Astrocyte (in vitro differentiated cells and primary cell): ENCODE results near the gene EVA1B. TPM values are rescaled to one million over a fixed set of nuclear protein-coding genes. Genes with fewer than 3 reads are reported as not detected.
A peak's percentile ranks its signal among the peaks of the same experiment; 100 is the strongest.

Experiments used
- DNase-seq: peaks from one replicate; pipeline ENCODE4 v3.0.0-alpha.2; 2010; ENCODE audit warnings: low read depth
- FAIRE-seq: peaks from 2 replicates; lab custom pipeline; 2011; peaks lifted over from hg19 to GRCh38; lab: Jason Lieb, UNC
- H2AFZ ChIP-seq: 2 replicates; pipeline ENCODE4 v1.6.0; 2012; ENCODE audit warnings: low read depth, low read length, inconsistent platforms
- H3K27ac ChIP-seq: 2 replicates; pipeline ENCODE4 v1.5.1; 2011; ENCODE audit warnings: low read depth, low read length, inconsistent platforms
- H3K27me3 ChIP-seq: 2 replicates; pipeline ENCODE4 v1.6.0; 2011; ENCODE audit warnings: low read length, inconsistent platforms; ENCODE audit not compliant: insufficient read depth
- H3K36me3 ChIP-seq: 2 replicates; pipeline ENCODE4 v1.5.1; 2011; ENCODE audit warnings: low read length, inconsistent platforms; ENCODE audit not compliant: insufficient read depth
- H3K4me1 ChIP-seq: 2 replicates; pipeline ENCODE4 v1.5.1; 2011; ENCODE audit warnings: low read length, inconsistent platforms; ENCODE audit not compliant: insufficient read depth
- H3K4me2 ChIP-seq: 2 replicates; pipeline ENCODE4 v1.6.0; 2012; ENCODE audit warnings: low read length, inconsistent platforms
- H3K4me3 ChIP-seq: 2 replicates; pipeline ENCODE4 v1.5.1; 2011; ENCODE audit warnings: low read depth, mild to moderate bottlenecking, low read length, inconsistent platforms; ENCODE audit not compliant: insufficient read depth
- H3K79me2 ChIP-seq: 2 replicates; pipeline ENCODE4 v1.6.0; 2012; ENCODE audit warnings: mild to moderate bottlenecking, low read length, inconsistent platforms; ENCODE audit not compliant: insufficient read depth
- H3K9ac ChIP-seq: 2 replicates; pipeline ENCODE4 v1.6.0; 2012; ENCODE audit warnings: mild to moderate bottlenecking, low read length, inconsistent platforms
- H3K9me3 ChIP-seq: 2 replicates; pipeline ENCODE4 v1.5.1; 2012; ENCODE audit warnings: low read depth, mild to moderate bottlenecking, low read length, inconsistent platforms; ENCODE audit not compliant: insufficient read depth
- H4K20me1 ChIP-seq: 2 replicates; pipeline ENCODE4 v1.6.0; 2012; ENCODE audit warnings: low read length, inconsistent platforms; ENCODE audit not compliant: insufficient read depth
- H3K27ac Mint-ChIP-seq: one replicate; pipeline ENCODE4 v1.8.0; 2021; ENCODE audit warnings: mild to moderate bottlenecking, mixed read lengths; ENCODE audit not compliant: unreplicated experiment
- H3K27me3 Mint-ChIP-seq: one replicate; pipeline ENCODE4 v1.8.0; 2021; ENCODE audit warnings: low read depth, mixed read lengths; ENCODE audit not compliant: unreplicated experiment
- H3K36me3 Mint-ChIP-seq: one replicate; pipeline ENCODE4 v1.8.0; 2021; ENCODE audit warnings: low read depth, mixed read lengths; ENCODE audit not compliant: unreplicated experiment
- H3K4me1 Mint-ChIP-seq: one replicate; pipeline ENCODE4 v1.8.0; 2021; ENCODE audit warnings: low read depth, mixed read lengths; ENCODE audit not compliant: unreplicated experiment
- H3K4me3 Mint-ChIP-seq: one replicate; pipeline ENCODE4 v1.8.0; 2021; ENCODE audit warnings: mild to moderate bottlenecking, moderate library complexity, mixed read lengths; ENCODE audit not compliant: unreplicated experiment
- H3K9me3 Mint-ChIP-seq: one replicate; pipeline ENCODE4 v1.8.0; 2021; ENCODE audit warnings: mild to moderate bottlenecking, mixed read lengths; ENCODE audit not compliant: unreplicated experiment
- EZH2 ChIP-seq: IDR thresholded peaks from 2 replicates; pipeline ENCODE4 v1.6.1; 2012; ENCODE audit warnings: mild to moderate bottlenecking, low read length, inconsistent platforms; ENCODE audit not compliant: insufficient read depth
- total RNA-seq: library from RNA; stranded (reverse); gene quantifications from 2 replicates; pipeline ENCODE4 v1.2.1, GENCODE V29; 2021
- TF ChIP-seq, protein P1 (sequence below): IDR thresholded peaks from 2 replicates; pipeline ENCODE4 v1.5.1; 2011; ENCODE audit warnings: low read depth, mild to moderate bottlenecking, inconsistent platforms, low read length, moderate library complexity; ENCODE audit not compliant: insufficient read depth

Gene EVA1B
- total RNA-seq, 1 donor from 2014 or later: 57.3 TPM

DNA sequence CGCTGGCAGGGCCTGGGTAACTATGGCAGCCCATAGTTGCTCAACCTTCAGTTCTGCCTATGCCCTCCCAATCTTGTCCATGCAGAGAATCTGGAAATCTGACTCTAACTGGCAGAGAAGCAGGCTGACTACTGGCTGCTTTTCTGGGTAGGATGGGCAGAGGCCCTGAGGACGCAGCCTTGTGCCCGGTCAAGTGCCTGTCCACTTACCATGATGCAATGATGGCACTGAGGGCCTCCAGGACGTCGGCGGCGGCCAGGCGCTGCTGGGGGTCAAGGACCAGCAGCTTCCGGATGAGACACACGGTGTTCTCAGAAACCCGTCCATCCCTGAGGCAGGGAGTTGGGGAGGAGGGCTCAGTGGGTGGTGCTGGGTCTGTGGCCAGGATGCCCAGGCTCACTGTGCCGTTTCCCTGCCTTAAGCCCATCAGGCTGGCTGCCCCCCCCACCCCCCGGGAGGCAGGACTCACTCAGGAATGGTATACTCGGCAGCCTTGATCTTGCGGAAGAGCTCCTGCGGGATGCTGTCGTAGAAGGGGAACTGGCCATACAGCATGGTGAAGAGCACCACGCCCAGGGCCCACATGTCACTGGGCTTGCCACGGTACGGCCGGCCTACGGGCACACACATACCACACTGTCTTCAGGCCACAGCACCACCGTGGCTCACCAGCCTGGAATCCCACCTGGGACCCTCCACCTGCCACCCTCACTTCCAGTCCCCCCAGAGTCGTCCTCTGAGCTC is 20.4 kb upstream of the EVA1B start:
- Histone ChIP-seq H2AFZ (no peak overlapping the region), H3K4me3 (no peak overlapping the region), H3K9me3 (no peaks in the 10 kb centered on the region), H3K36me3 (peaks cover 17% of the 10 kb centered on the region), H3K27me3 (no peaks in the 10 kb centered on the region), H3K4me2 (no peak overlapping the region), H3K79me2 (no peaks in the 10 kb centered on the region), H3K9ac (peak overlapping the region; percentile 48), H4K20me1 (no peaks in the 10 kb centered on the region), H3K4me1 (peaks cover 12% of the 10 kb centered on the region), H3K27ac (peak overlapping the region; percentile 50)
- Mint-ChIP-seq H3K27me3 (no peaks in the 10 kb centered on the region), H3K27ac (no peak overlapping the region), H3K4me1 (peaks cover 13% of the 10 kb centered on the region), H3K9me3 (no peaks in the 10 kb centered on the region), H3K36me3 (peaks cover 28% of the 10 kb centered on the region), H3K4me3 (no peak overlapping the region)
- TF ChIP-seq, protein P1, sequence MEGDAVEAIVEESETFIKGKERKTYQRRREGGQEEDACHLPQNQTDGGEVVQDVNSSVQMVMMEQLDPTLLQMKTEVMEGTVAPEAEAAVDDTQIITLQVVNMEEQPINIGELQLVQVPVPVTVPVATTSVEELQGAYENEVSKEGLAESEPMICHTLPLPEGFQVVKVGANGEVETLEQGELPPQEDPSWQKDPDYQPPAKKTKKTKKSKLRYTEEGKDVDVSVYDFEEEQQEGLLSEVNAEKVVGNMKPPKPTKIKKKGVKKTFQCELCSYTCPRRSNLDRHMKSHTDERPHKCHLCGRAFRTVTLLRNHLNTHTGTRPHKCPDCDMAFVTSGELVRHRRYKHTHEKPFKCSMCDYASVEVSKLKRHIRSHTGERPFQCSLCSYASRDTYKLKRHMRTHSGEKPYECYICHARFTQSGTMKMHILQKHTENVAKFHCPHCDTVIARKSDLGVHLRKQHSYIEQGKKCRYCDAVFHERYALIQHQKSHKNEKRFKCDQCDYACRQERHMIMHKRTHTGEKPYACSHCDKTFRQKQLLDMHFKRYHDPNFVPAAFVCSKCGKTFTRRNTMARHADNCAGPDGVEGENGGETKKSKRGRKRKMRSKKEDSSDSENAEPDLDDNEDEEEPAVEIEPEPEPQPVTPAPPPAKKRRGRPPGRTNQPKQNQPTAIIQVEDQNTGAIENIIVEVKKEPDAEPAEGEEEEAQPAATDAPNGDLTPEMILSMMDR: no peak
- no peak for TF ChIP-seq EZH2
- FAIRE-seq (no peak), DNase-seq (no peak)

DNA sequence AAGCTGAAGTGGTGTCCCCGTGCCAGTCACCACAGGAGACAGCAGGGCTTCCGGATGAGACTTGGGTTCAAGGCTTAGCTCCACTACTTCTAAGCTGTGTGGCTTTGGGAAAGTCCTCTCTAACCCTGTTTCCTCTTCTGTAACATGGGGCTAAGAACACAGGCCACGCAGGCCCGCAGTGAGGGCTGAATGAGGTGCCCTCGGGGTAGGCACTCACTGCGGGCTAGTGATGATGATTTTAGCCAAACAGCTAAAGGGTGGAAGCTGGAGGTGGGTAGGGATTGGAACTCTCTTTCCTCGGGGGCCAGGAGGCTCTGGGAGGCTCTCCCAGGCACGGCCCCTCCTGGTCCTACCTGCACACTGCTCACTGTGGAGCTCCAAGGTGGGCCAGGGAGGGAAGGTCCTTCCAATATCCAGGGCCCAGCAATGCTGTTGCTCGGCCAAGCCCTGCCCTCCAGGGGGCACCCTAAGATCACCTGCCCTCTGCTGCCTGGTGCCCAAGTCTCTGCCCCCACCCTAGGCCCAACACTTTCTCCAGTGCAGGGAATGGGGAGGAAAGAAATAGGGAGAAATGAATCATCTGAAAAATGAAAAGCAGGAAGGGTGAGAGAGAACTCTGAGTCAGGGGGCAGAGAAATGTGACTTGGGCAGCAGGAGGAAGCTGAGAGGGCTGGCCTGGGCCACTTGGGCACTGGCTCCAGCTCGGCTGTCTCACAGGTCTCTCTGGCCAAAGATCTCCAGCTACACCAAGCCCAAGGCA is 19.2 kb upstream of the EVA1B start:
- Histone ChIP-seq H3K4me3 (no peak overlapping the region), H3K9ac (peak overlapping the region; percentile 48), H3K27me3 (no peaks in the 10 kb centered on the region), H3K79me2 (no peaks in the 10 kb centered on the region), H3K4me1 (peaks cover 12% of the 10 kb centered on the region), H3K27ac (peak overlapping the region; percentile 50), H2AFZ (no peak overlapping the region), H3K9me3 (no peaks in the 10 kb centered on the region), H4K20me1 (no peaks in the 10 kb centered on the region), H3K36me3 (peaks cover 9% of the 10 kb centered on the region), H3K4me2 (peak overlapping the region; percentile 3)
- TF ChIP-seq, protein P1: peak; percentile 25
- no peak for TF ChIP-seq EZH2
- FAIRE-seq (no peak), DNase-seq (no peak)
- Mint-ChIP-seq H3K27me3 (no peaks in the 10 kb centered on the region), H3K36me3 (peaks cover 22% of the 10 kb centered on the region), H3K4me1 (peaks cover 5% of the 10 kb centered on the region), H3K9me3 (no peaks in the 10 kb centered on the region), H3K4me3 (no peak overlapping the region), H3K27ac (no peak overlapping the region)
